Lung microvascular endothelial cell (primary cell): ENCODE measurements around the gene SLC26A11. TPM values are rescaled to one million over a fixed set of nuclear protein-coding genes. Genes with fewer than 3 reads are reported as not detected.
"Not testable (repeated sequence)": the region's sequence is repeated elsewhere in the genome, so short reads cannot be mapped to it uniquely, and the experiment has no call there.

ENCODE experiments used
- DNase-seq, 2 donors: peaks; one replicate each; pipeline versions ENCODE4 v3.0.0 to v3.0.0-alpha.2; 2010; ENCODE audit warnings: low read depth in 2 of 2
- total RNA-seq: library from RNA; depleted of rRNA; stranded (reverse); fragments of >200 nt; gene quantifications from 2 replicates; pipeline ENCODE4 v1.2.1, GENCODE V29; 2014

Gene SLC26A11
- total RNA-seq, 1 donor from 2014 or later, result 8.1 TPM

DNA sequence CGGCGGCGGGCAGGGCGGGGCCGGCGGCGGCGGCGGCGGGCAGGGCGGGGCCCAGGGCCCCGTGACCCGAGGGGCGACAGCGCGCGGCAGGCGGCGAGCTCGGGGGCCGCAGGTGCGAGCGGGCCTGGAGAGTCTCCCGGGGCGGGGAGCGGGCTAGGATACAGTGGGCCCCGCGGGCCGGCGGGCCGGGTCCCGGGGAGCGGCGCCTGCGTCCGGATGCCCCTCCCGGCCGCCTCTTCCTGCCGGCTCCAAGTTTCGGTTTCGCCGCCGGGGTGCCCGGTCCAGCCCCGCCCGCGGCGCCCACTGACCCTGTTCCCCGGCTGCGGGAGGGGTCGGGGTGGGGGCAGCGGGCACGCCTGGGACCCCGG is 40.5 kb downstream of the SLC26A11 start, which contains the start of gene RNF213:
Gene RNF213 (plus strand): TSS at position 62 of the 368 bp plus-strand sequence. CDS start 2,830 bp downstream, outside the sequence.
- DNase-seq, result peak; percentile 38 to 56

DNA sequence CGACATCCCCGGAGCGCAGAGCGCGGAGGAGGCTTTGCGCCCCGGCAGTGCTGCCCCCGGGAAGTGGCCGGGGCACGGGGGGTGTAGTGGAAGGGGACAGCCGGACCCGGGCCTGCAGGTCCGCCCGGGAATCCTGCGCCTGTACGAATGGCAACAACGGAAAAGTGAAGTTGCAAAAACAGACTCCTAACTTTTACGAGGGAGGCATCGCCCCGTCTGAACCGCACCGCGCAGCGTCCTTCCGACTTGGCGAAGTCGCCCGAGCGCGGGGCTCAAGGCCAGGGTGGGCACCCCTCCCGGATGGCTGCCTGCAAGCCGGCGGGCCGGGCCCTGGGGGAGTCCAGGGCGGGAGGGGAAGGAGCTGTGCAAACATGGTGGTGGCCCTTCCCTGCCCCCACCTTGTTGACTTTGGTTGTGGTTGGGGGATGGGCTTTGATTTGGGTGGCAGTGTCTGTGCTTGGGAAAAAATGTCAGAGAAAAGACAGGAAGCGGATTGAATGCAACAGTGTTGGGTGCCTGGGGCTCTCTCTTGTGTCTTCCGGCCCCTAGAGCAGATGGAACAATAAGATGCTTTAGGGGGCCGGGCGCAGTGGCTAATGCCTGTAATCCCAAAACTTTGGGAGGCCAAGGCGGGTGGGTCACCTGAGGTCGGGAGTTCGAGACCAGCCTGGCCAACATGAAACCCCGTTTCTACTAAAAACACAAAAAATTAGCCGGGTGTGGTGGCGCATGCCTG is 41.1 kb downstream of the SLC26A11 start:
- peak; percentile 56 to 67 for DNase-seq

DNA sequence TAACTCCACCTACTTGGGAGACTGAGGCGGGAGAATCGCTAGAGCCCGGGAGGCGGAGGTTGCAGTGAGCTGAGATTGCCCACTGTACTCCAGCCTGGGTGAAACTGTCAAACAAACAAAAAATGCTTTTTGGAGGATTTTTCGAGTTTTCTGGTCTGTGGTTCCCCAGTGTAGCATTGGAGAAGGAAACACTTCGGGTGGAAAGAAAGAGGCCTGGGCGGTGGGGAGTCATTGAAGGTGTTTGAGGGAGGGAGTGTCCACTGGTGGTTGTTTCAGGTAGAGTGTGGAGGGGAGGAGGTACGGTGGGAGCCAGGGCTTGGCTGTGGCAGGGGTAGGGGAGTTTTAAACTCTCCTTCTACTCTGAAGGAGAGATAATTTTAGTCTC is 41.7 kb downstream of the SLC26A11 start:
- DNase-seq, result no peak

GRCh38 chr17:80262291-80262690 is 42.1 kb downstream of the SLC26A11 start:
- DNase-seq, result no peak

GRCh38 chr17:80262775-80263244 is 42.6 kb downstream of the SLC26A11 start:
- no peak for DNase-seq

DNA sequence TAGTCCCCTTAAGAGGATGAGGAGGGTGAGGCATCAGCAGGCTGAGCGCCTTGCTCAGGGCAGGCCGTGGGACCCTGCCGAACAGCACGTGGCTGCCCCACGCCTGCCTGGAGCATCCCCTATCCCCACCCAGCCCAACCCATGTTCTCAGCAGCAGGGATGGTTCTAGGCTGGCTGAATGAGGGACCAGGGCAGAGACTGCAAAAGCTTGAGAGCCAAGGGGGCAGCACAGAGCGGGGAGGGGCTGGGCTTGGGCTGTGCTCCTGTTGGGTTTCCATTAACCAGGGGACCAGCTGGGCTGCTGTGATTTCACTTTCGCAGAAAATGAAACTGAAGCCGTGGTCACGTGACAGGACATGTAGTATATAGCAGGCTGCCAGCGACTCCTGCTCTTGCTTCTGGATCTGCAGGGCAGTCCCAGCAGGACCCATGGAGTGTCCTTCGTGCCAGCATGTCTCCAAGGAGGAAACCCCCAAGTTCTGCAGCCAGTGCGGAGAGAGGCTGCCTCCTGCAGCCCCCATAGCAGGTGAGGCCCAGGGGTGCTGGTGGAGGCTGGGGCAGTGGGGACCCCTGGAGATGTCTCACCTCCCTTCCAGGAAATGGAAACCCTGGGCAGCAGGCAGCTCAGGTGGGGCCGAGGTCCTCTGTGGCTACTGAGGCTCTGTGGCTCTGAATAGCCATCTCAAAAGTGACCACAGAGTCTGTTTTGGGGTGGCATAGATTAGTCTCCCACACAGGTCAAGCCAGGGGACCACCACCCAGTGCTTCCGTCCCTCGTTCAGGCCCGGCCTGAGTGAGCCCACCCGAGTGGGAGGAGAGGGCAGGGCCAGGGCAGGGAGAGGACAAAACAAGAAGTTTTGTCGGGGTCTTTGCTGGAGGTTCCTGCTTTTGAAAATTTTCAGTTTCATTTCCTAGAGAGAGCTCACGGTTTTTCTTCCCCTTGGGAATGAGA is 43.3 kb downstream of the SLC26A11 start:
- peak; percentile 94 to 95 for DNase-seq

GRCh38 chr17:80264205-80265075 is 44.2 kb downstream of the SLC26A11 start:
- DNase-seq, result no peak

DNA sequence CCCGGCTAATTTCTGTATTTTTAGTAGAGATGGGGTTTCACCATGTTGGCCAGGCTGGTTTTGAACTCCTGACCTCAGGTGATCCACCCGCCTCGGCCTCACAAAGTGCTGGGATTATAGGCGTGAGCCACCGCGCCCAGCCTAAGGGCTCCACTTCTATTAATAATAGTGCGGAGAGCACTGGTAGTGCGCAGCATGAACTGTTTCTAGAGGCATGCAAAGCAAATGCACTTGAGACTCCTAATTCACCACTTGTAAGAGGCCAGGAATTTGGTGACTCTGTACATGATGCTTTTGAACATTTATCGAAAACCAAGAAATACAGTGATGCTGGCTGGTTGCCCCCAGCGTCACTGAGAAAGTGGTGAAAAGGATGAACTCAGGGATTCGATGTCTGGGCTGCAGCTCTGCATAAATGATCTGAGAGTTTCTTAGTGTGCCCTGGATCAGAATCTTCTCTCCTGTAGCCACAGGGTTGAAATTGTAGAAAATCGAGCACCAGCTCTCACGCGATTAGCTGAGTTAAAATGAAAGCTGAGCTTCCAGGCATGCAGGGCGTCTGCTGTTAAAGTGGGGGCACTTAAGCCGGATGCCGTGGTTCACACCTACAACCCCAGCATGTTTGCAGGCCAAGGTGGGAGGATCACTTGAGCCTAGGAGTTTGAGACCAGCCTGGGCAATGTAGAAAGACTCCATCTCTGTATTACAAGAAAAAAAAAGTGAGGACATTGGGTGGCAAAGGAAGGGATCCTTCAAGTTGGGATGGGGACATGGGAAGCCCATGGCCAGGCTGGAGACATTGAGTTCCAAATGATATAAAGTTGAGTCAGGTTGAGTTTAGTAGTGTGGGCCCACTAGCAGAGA is 45.2 kb downstream of the SLC26A11 start:
- no peak for DNase-seq

DNA sequence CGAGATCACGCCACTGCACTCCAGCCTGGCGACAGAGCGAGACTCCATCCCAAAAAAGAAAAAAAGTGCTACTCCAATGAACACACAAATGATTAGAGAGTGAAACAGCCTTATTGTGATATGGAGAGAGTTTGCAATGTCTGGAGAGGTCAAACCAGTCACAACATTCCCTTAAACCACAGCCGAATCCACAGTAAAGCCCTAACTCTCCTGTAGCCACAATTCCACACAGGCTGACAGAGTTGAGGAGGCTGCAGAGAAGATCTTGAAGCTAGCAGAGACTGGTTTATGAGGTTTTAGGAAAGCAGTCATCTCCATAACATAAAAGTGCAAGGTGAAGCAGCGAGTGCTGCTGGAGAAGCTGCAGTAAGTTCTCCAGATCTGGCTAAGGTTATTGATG is 47.2 kb downstream of the SLC26A11 start:
- DNase-seq, result no peak

DNA sequence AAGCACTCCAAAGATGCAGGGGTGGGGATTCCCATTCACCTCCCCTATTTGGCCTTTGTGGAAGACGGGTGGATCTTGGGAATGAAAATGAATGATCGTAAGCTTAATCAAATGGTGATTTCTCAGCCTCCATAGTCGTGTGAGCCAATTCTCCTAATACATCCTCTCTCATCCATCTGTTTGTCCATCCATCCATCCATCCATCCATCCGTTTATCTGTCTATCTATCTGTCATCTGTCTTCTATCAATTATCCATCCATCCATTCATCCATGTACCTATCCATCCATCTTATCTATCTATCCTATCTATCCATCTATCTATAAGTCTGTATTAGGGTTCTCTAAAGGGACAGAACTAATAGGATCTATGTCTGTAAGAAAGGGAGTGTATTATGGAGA is 48.2 kb downstream of the SLC26A11 start:
- no peak for DNase-seq

- no peak for DNase-seq
Observed at GRCh38 chr17:80269405-80269807, 49.2 kb downstream of the SLC26A11 start.

DNA sequence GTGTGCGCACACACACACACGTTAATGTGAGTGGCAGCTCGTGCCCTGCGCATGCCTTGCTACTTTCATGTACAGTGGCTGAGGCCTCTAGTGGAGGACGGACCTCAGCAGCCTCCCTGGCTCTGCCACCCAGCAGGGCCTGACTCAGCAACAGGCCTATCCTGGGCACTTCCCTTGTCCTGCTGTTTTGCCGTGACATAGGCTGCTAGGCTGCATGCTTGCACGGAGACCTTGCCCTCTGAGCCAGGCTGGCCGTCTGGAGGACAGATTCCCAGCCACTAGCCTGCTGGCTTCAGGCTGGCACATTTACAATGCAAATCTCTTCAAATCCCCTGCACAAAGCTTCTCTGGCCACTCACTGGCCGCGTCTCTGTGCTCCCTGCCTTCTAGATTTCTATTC is 49.9 kb downstream of the SLC26A11 start:
- no peak for DNase-seq

DNA sequence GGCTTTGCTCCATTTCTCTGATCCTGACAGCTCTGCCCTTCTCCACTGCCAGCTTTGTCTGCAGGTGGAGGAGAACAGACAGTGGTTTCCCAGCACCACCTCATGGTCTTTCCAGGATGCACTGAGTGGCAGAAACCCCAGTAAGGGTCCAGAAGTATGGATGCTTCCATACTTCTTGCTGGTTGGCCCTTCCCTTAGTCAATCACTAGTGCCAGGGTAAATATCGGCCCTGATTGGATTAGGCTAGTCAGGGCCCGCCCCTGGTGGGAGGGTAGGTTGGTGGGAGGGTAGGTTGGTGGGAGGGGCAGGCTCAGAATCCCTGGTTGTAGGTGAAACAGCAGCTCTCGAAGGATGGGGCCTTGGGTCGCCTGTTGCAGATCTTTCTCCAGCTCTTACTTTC is 50.6 kb downstream of the SLC26A11 start:
- peak; percentile 47 to 59 for DNase-seq

DNA sequence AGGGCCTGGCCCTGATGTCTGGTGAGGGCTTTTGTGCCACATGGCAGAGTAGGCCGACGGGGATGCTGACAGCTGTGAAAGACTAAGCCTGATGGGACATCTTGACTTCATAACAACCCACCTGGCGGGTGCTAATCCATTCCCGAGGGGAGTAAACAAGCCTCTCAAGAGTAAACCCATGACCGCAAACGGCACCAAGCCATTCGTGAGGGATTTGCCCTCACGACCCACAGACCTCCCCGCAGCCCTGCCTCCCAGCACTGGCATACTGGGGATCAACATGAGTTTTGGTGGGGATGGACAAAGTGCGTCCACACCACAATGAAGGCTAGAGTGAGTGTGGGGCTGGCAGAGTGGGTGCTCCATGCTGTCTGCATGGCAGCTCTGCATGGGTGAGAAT is 52.1 kb downstream of the SLC26A11 start:
- no peak for DNase-seq

GRCh38 chr17:80274331-80274730 is 54.1 kb downstream of the SLC26A11 start:
- DNase-seq, result no peak

DNA sequence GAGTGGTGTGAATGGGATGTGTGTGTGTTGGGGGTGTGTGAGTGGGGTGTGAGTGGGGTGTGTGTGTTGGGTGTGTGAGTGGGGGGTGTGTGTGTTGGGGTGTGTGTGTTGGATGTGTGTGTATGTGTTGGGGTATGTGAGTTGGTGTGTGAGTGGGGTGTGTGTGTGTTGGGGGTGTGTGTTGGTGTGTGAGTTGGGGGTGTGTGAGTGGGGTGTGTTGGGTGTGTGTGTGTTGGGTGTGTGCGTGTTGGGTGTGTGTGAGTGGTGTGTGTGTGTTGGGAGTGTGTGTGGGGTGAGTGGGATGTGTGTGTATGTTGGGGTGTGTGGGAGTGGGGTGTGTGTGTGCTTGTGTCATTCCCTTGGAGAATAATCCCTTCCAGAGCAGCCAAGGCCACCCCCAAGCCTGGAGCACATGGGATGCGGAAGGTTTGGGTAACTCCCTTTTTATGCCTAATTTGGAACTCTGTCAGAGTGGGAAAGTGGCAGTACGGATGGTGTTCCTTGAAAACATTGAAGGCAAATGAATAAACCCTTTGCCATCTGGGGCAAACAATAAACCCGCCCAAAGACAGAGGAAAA is 54.7 kb downstream of the SLC26A11 start:
- no peak for DNase-seq

- not testable (repeated sequence) for DNase-seq
Observed at GRCh38 chr17:80275857-80276256, 55.6 kb downstream of the SLC26A11 start.

DNA sequence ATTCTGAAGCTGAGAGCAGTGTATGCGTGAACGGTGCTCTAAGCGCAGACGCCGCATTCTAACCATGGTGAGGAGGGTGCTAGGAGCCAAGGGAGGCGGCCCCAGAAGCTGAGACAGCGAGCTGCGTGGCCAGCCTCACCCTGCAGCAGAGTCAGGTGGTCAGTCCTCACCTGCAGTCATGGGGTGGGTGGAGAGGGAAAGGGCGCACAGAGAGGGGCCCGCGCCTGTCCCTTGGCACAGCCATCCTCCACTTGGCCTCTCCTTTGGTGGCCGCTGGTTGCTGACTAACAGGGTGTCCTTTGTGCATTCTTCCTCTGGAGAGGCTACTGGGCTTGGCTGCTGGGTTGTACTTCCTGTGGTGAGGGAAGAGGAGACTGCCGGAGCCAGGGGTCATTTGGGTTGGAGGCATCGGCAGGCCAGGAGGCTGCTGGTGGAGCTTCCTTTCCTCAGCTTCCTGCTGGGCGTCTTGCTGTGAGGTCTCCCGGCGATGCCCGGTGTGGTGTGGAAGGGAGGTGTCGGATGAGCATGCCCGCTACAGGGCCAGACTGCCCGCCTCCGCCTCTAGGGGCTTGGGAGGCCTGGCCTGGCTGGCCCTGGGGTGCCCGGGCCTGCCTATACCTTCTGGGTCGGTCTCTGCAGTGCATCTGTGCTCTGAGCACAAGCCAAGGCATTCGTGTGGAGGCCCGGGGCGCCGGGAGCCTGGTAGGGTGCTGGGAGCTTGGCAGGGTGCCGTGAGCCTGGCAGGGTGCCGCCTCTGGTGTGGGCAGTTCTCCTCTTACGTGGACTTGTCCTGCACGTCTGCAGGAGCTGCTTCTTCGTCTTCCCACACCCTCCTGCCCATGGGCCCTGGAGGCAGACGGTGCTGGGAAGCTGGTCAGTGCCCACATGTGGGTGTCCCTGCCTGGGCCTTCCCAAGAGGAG is 57.8 kb downstream of the SLC26A11 start:
- peak; percentile 32 to 69 for DNase-seq

GRCh38 chr17:80279895-80280294 is 59.7 kb downstream of the SLC26A11 start:
- peak in 1 of 2 donors; percentile 83 for DNase-seq
